Neuronal stem cell (in vitro differentiated cells): Measurements from ENCODE around the gene ZNF282.

Experiments used
- DNase-seq: peaks from one replicate; pipeline ENCODE4 v3.0.0-alpha.2; 2013; ENCODE audit warnings: low spot score
- H2AFZ ChIP-seq: one replicate; pipeline ENCODE4 v1.6.1; 2013; ENCODE audit warnings: mild to moderate bottlenecking, low read length, inconsistent platforms
- H2AK5ac ChIP-seq: 2 replicates; pipeline ENCODE4 v1.6.1; 2013; ENCODE audit warnings: low read depth, mild to moderate bottlenecking, inconsistent platforms, low read length, moderate library complexity, mixed read lengths
- H2BK120ac ChIP-seq: 2 replicates; pipeline ENCODE4 v1.6.1; 2013; ENCODE audit warnings: low read depth, mild to moderate bottlenecking, inconsistent platforms, low read length, moderate library complexity, mixed read lengths
- H2BK12ac ChIP-seq: one replicate; pipeline ENCODE4 v1.6.1; 2013; ENCODE audit warnings: low read length, inconsistent platforms
- H2BK15ac ChIP-seq: 2 replicates; pipeline ENCODE4 v1.6.1; 2013; ENCODE audit warnings: mild to moderate bottlenecking, low read length, inconsistent platforms, mixed read lengths
- H2BK5ac ChIP-seq: one replicate; pipeline ENCODE4 v1.6.1; 2013; ENCODE audit warnings: inconsistent platforms, mild to moderate bottlenecking, low read length, moderate library complexity
- H3K14ac ChIP-seq: one replicate; pipeline ENCODE4 v1.6.1; 2013; ENCODE audit warnings: low read length, inconsistent platforms
- H3K18ac ChIP-seq: 2 replicates; pipeline ENCODE4 v1.6.1; 2013; ENCODE audit warnings: low read length, inconsistent platforms
- H3K23ac ChIP-seq: 2 replicates; pipeline ENCODE4 v1.6.1; 2013; ENCODE audit warnings: low read depth, mild to moderate bottlenecking, mixed read lengths, low read length, inconsistent platforms; ENCODE audit not compliant: poor library complexity
- H3K27ac ChIP-seq: replicated peaks from 3 replicates; pipeline ENCODE4 v1.5.1; 2013; ENCODE audit warnings: low read length, inconsistent platforms
- H3K27me3 ChIP-seq, 3 experiments: 2 replicates each; pipeline ENCODE4 v1.6.1; 2013; ENCODE audit warnings: low read length in 3 of 3, mild to moderate bottlenecking in 2 of 3, inconsistent platforms in 1 of 3, low read depth in 1 of 3, mixed read lengths in 1 of 3, moderate library complexity in 1 of 3; ENCODE audit not compliant: control insufficient read depth in 3 of 3, insufficient read depth in 3 of 3
- H3K36me3 ChIP-seq, 2 donors: replicated peaks in 1 of 2; 2 replicates each; pipeline ENCODE4 v1.6.1; 2013; ENCODE audit warnings: low read length in 2 of 2; ENCODE audit not compliant: control insufficient read depth in 2 of 2, insufficient read depth in 2 of 2
- H3K4ac ChIP-seq: 2 replicates; pipeline ENCODE4 v1.6.1; 2013; ENCODE audit warnings: inconsistent platforms, mild to moderate bottlenecking, low read length, moderate library complexity
- H3K4me1 ChIP-seq, 2 donors: 1 replicate in 1 of 2; 2 replicates in 1 of 2; pipeline ENCODE4 v1.6.1; 2013; ENCODE audit warnings: low read length in 2 of 2, low read depth in 1 of 2; ENCODE audit not compliant: control insufficient read depth in 2 of 2, insufficient read depth in 1 of 2
- H3K4me2 ChIP-seq: one replicate; pipeline ENCODE4 v1.6.1; 2013; ENCODE audit warnings: mild to moderate bottlenecking, low read length, inconsistent platforms; ENCODE audit not compliant: insufficient read depth, poor library complexity, severe bottlenecking
- H3K4me3 ChIP-seq, 2 donors: 2 replicates each; pipeline ENCODE4 v1.5.1; 2013; ENCODE audit warnings: low read length in 2 of 2, mild to moderate bottlenecking in 2 of 2, inconsistent platforms in 1 of 2, moderate library complexity in 1 of 2
- H3K79me1 ChIP-seq: one replicate; pipeline ENCODE4 v1.6.1; 2013; ENCODE audit warnings: low read depth, mild to moderate bottlenecking, inconsistent platforms, low read length, moderate library complexity
- H3K9ac ChIP-seq: one replicate; pipeline ENCODE4 v1.6.1; 2013; ENCODE audit warnings: mild to moderate bottlenecking, low read depth, low read length, inconsistent platforms; ENCODE audit not compliant: poor library complexity
- H3K9me3 ChIP-seq, 2 donors: replicated peaks in 1 of 2; 2 replicates each; pipeline versions ENCODE3 to v1.6.1; 2013; ENCODE audit warnings: low read length in 2 of 2, mild to moderate bottlenecking in 2 of 2, inconsistent platforms in 1 of 2, low read depth in 1 of 2, mixed read lengths in 1 of 2, moderate library complexity in 1 of 2; ENCODE audit not compliant: control insufficient read depth in 2 of 2, insufficient read depth in 1 of 2
- H4K8ac ChIP-seq: one replicate; pipeline ENCODE4 v1.6.1; 2013; ENCODE audit warnings: low read depth, mild to moderate bottlenecking, inconsistent platforms, low read length, moderate library complexity
- H4K91ac ChIP-seq: one replicate; pipeline ENCODE4 v1.6.1; 2013; ENCODE audit warnings: low read length, low read depth, mild to moderate bottlenecking, inconsistent platforms; ENCODE audit not compliant: poor library complexity
- WGBS, 2 donors: extraction: QIAGEN DNeasy Blood & Tissue Kit; methylation state at CpG; one replicate each; pipeline ENCODE4 v1.1.7; 2013; ENCODE audit warnings: missing lambda C conversion rate in 2 of 2, mixed read lengths in 1 of 2; ENCODE audit not compliant: insufficient read length in 2 of 2, insufficient replicate concordance in 1 of 2; ENCODE audit errors: extremely low coverage in 2 of 2; 5-methylcytosine and 5-hydroxymethylcytosine counted together

ZNF282 gene

DNA sequence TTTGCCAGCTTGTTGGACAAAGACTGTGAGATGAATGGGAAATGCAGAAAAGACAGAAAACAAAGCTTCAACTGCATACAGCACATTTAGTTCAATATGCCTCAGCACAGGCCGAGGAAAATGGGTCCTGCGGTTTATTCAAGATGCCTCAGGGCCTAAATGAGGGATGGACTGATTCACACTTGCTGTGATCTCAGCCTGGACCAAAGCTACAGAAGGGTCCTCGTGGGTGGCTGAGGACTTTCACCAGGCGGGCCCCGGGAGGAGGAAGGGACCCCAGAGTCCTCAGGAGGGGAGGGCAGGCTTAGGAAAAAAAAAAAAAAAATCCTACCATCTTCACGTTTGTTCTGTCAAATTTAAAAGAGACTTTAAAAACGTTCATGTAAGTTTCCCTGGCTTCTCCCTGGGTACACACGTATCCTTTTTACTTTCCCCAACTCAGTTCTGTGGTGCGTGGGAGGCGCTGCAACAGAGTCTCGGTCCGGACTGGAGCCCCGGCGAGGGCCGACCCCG, 66.0 kb downstream of the ZNF282 start:
- Histone ChIP-seq H3K23ac (peak overlapping the region; percentile 80), H3K18ac (peak overlapping the region; percentile 58), H2AK5ac (no peak overlapping the region), H3K9ac (peak overlapping the region; percentile 81), H3K4me2 (peak overlapping the region; percentile 81), H2BK5ac (no peak overlapping the region), H3K27ac (no peak overlapping the region), H3K4me1 (no peaks in the 10 kb centered on the region), H2BK120ac (no peak overlapping the region), H4K8ac (no peak overlapping the region), H3K27me3 (peaks cover 0 to 1% (median 0%) of the 10 kb centered on the region in 3 experiments), H3K4ac (no peak overlapping the region), H2AFZ (peak overlapping the region; percentile 95), H3K4me3 (peak overlapping the region; percentile 27 to 83), H3K79me1 (peaks cover 3% of the 10 kb centered on the region), H2BK15ac (no peak overlapping the region), H2BK12ac (no peak overlapping the region), H4K91ac (no peak overlapping the region), H3K36me3 (peaks cover 3 to 7% of the 10 kb centered on the region in 2 donors), H3K14ac (no peak overlapping the region), H3K9me3 (no peaks in the 10 kb centered on the region)
- no peak for DNase-seq
- WGBS, 2 donors, result no CpG with 5 or more reads among the region's 16 CpGs

DNA sequence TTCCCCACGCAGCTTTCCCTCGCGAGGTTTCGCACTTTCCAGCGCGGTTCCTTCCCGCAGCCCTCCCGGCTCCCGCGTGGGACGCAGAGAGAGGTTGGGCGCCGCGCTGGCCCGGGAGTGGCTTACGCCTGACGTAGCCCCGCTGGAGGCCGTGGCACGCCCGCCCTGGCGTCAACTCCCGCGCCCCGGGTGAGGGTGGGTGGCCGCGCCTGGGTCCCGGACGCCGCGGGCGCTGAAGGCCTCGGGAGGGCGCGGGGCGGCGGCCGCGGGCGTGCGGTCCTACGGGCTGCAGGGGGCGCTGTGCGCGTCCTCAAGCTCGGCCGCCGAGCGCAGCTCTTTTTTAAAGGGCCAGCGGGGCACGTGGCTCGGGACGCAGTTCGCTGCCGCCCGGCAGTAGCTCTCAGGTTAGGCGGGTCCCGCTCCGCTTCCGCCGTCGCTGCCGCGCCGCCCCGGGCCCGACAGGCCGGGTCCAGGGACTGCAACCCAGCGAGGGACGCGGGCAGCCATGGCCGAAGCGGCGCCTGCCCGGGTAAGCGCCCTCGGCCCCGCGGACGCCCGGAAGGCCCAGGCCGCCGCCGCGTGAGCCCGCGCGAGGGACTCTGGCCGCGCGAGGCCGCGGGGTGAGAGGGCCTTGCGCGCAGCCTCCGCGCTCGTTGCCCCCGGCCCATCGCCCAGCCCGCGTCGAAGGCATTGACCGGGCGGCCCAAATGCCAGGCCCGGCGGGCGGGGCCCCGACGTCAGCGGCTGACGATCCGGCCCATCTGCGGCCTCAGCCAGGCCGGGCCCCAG, 66.7 kb downstream of the ZNF282 start, which contains the start of gene ZNF783:
Gene ZNF783 (plus strand): TSS at position 368 of the 789 bp plus-strand sequence. CDS start 138 bp downstream, at position 506.
- H3K14ac ChIP-seq, result peak within 1 kb of the TSS; percentile 82
- H3K4me2 ChIP-seq, result peak within 1 kb of the TSS; percentile 81
- H2BK5ac ChIP-seq, result no peak within 1 kb of the TSS
- peak within 1 kb of the TSS; percentile 46 to 90 for H3K4me3 ChIP-seq
- H2BK15ac ChIP-seq, result peak within 1 kb of the TSS; percentile 89
- H2AFZ ChIP-seq, result peak within 1 kb of the TSS; percentile 95
- no peak within 1 kb of the TSS for H2BK120ac ChIP-seq
- peak within 1 kb of the TSS; percentile 93 for H4K8ac ChIP-seq
- H3K23ac ChIP-seq, result peak within 1 kb of the TSS; percentile 80
- peak within 1 kb of the TSS; percentile 96 for H3K18ac ChIP-seq
- no CpG with 5 or more reads among the region's 115 CpGs for WGBS, 2 donors
- H3K4ac ChIP-seq, result peak within 1 kb of the TSS; percentile 53
- peaks cover 0 to 1% (median 0%) of the 10 kb centered on the region in 3 experiments for H3K27me3 ChIP-seq
- peak within 1 kb of the TSS; percentile 22 for H2BK12ac ChIP-seq
- no peaks in the 10 kb centered on the region for H3K4me1 ChIP-seq
- peak within 1 kb of the TSS; percentile 91 for H3K9ac ChIP-seq
- H3K79me1 ChIP-seq, result peaks cover 3% of the 10 kb centered on the region
- H3K36me3 ChIP-seq, result peaks cover 6 to 10% of the 10 kb centered on the region in 2 donors
- no peaks in the 10 kb centered on the region for H3K9me3 ChIP-seq
- H3K27ac ChIP-seq, result no peak within 1 kb of the TSS
- DNase-seq, result peak; percentile 83
- peak within 1 kb of the TSS; percentile 94 for H2AK5ac ChIP-seq
- peak within 1 kb of the TSS; percentile 53 for H4K91ac ChIP-seq

DNA sequence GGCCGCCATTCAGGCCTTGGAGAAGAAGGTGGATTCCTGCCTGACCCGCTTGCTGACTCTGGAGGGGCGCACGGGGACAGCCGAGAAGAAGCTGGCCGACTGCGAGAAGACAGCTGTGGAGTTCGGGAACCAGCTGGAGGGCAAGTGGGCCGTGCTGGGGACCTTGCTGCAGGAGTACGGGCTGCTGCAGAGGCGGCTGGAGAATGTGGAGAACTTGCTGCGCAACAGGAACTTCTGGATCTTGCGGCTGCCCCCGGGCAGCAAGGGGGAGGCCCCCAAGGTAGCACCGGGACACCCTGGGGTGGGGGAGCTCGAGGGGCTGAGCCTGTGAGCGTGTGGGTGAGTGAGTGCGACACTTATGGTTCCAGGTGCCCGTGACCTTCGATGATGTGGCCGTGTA, 71.1 kb downstream of the ZNF282 start:
- Histone ChIP-seq H3K79me1 (peaks cover 3% of the 10 kb centered on the region), H3K4me1 (no peaks in the 10 kb centered on the region), H4K91ac (no peak overlapping the region), H2BK5ac (no peak overlapping the region), H2BK12ac (no peak overlapping the region), H3K9me3 (peaks cover 0 to 1% of the 10 kb centered on the region in 2 donors), H3K4ac (no peak overlapping the region), H2BK120ac (no peak overlapping the region), H3K9ac (no peak overlapping the region), H3K4me3 (no peak overlapping the region), H3K27me3 (peaks cover 0 to 1% (median 0%) of the 10 kb centered on the region in 3 experiments), H3K27ac (no peak overlapping the region), H4K8ac (no peak overlapping the region), H3K14ac (no peak overlapping the region), H3K36me3 (peaks cover 10 to 13% of the 10 kb centered on the region in 2 donors), H3K18ac (no peak overlapping the region), H2AFZ (no peak overlapping the region), H2BK15ac (no peak overlapping the region), H3K23ac (peak overlapping the region; percentile 34), H2AK5ac (no peak overlapping the region), H3K4me2 (no peak overlapping the region)
- WGBS, 2 donors, result no CpG with 5 or more reads among the region's 21 CpGs
- DNase-seq, result no peak

DNA sequence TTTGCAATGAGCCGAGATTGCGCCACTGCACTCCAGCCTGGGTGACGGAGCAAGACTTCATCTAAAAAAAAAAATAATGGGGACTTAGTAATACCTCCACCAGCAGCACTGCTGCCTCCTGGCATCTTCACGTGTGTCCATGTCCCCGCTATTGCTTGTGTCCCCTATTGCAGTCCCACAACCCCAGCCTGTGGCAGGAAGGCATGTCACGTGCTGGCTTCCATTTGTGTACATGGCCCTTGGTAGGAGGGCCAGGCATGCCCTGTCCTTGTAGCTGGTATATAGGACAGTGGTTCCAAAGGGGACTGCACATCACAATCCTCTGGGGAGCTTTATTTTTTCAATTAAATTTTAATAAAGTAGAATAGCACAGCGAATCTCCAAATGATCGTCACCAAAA, 72.4 kb downstream of the ZNF282 start:
- H3K4me3 ChIP-seq, result no peak overlapping the region
- no peak overlapping the region for H3K4ac ChIP-seq
- no peak for DNase-seq
- no peak overlapping the region for H3K27ac ChIP-seq
- no peak overlapping the region for H2AK5ac ChIP-seq
- WGBS, 2 donors, result no CpG with 5 or more reads among the region's 8 CpGs
- no peak overlapping the region for H4K8ac ChIP-seq
- H3K18ac ChIP-seq, result no peak overlapping the region
- H2BK120ac ChIP-seq, result no peak overlapping the region
- no peak overlapping the region for H2BK15ac ChIP-seq
- H3K27me3 ChIP-seq, result no peaks in the 10 kb centered on the region
- no peaks in the 10 kb centered on the region for H3K4me1 ChIP-seq
- no peak overlapping the region for H3K9ac ChIP-seq
- H3K36me3 ChIP-seq, result peaks cover 13 to 14% of the 10 kb centered on the region in 2 donors
- peaks cover 0 to 1% of the 10 kb centered on the region in 2 donors for H3K9me3 ChIP-seq
- H3K14ac ChIP-seq, result no peak overlapping the region
- H3K4me2 ChIP-seq, result no peak overlapping the region
- H4K91ac ChIP-seq, result no peak overlapping the region
- H2AFZ ChIP-seq, result no peak overlapping the region
- H2BK12ac ChIP-seq, result no peak overlapping the region
- peaks cover 3% of the 10 kb centered on the region for H3K79me1 ChIP-seq
- no peak overlapping the region for H2BK5ac ChIP-seq
- no peak overlapping the region for H3K23ac ChIP-seq
